Measurements from ENCODE around the gene TOGARAM1.

TOGARAM1 gene

GRCh38 chr14:44963044-44963528 is 1.1 kb downstream of the TOGARAM1 start:
- no peak for DNase-seq

GRCh38 chr14:44963775-44964380 is 1.9 kb downstream of the TOGARAM1 start:
- no peak for DNase-seq

- no peak for DNase-seq
Observed at GRCh38 chr14:44966601-44967336, 4.8 kb downstream of the TOGARAM1 start.

GRCh38 chr14:44968714-44969113 is 6.7 kb downstream of the TOGARAM1 start:
- DNase-seq: no peak

GRCh38 chr14:44970907-44971306 is 8.9 kb downstream of the TOGARAM1 start:
- no peak for DNase-seq

- DNase-seq: no peak
Observed at GRCh38 chr14:44971459-44971858, 9.5 kb downstream of the TOGARAM1 start.

GRCh38 chr14:44979273-44979672 is 17.3 kb downstream of the TOGARAM1 start:
- no peak for DNase-seq

- no peak for DNase-seq
Observed at GRCh38 chr14:44979740-44980356, 17.9 kb downstream of the TOGARAM1 start.

- DNase-seq: no peak
Observed at GRCh38 chr14:44981198-44981597, 19.2 kb downstream of the TOGARAM1 start.

GRCh38 chr14:44982594-44982993 is 20.6 kb downstream of the TOGARAM1 start:
- DNase-seq: no peak

GRCh38 chr14:44988694-44989093 is 26.7 kb downstream of the TOGARAM1 start:
- no peak for DNase-seq

- DNase-seq: no peak
Observed at GRCh38 chr14:44989497-44990440, 27.8 kb downstream of the TOGARAM1 start.

- no peak for DNase-seq
Observed at GRCh38 chr14:44990533-44990932, 28.5 kb downstream of the TOGARAM1 start.

GRCh38 chr14:44995196-44995595 is 33.2 kb downstream of the TOGARAM1 start:
- DNase-seq: no peak

GRCh38 chr14:44995770-44996294 is 33.8 kb downstream of the TOGARAM1 start:
- DNase-seq: no peak

GRCh38 chr14:45003924-45004323 is 41.9 kb downstream of the TOGARAM1 start:
- DNase-seq: no peak

- DNase-seq: no peak
Observed at GRCh38 chr14:45015133-45015532, 53.1 kb downstream of the TOGARAM1 start.

GRCh38 chr14:45028107-45028626 is 66.2 kb downstream of the TOGARAM1 start:
- no peak for DNase-seq

- no peak for DNase-seq
Observed at GRCh38 chr14:45034730-45035129, 72.7 kb downstream of the TOGARAM1 start.

- no peak for DNase-seq
Observed at GRCh38 chr14:45038256-45038655, 76.3 kb downstream of the TOGARAM1 start.

- DNase-seq: no peak
Observed at GRCh38 chr14:45038865-45039264, 76.9 kb downstream of the TOGARAM1 start.

GRCh38 chr14:45039390-45039789 is 77.4 kb downstream of the TOGARAM1 start:
- no peak for DNase-seq
